Left ventricle myocardium superior (tissue), 1 donor: ENCODE measurements around the gene GRID2IP. TPM values are rescaled to one million over a fixed set of nuclear protein-coding genes. Genes with fewer than 3 reads are reported as not detected.
A peak's percentile ranks its signal among the peaks of the same experiment; 100 is the strongest.

Source experiments
- ATAC-seq: fragments of 200-7000 bp; cut with Tn5 transposase; one replicate; pipeline ENCODE4 v1.9.1; 2020; ENCODE audit warnings: mild to moderate bottlenecking, moderate library complexity
- DNase-seq: peaks from one replicate; pipeline ENCODE4 v3.0.0-alpha.2; 2020
- intact Hi-C: fragments of 100-400 bp; cut with micrococcal nuclease; formaldehyde crosslinking; loops from one replicate; pipeline ENCODE4 v1.11.0; 2022
- total RNA-seq: library from RNA; stranded (reverse); fragmentation: NEBNext Ultra II Directional; extraction: Animal tissue kit (Norgen Biotek cat#: 25700); gene quantifications from one replicate; pipeline ENCODE4 v1.2.1, GENCODE V29; 2021
- donor health status: DM: no; HTN: yes; CAD: no; lungs with severe emphysema.

Gene GRID2IP
- total RNA-seq, 1 donor from 2014 or later = not detected

GRCh38 chr7:6529643-6530042 is 21.6 kb downstream of the GRID2IP start:
- no peak for DNase-seq
- intact Hi-C loops = no loop called here
- no peak for ATAC-seq

GRCh38 chr7:6528401-6529130 is 22.7 kb downstream of the GRID2IP start:
- ATAC-seq (no peak), DNase-seq (no peak)
- intact Hi-C loops = no loop called here

GRCh38 chr7:6526997-6527378 is 24.3 kb downstream of the GRID2IP start:
- DNase-seq (no peak), ATAC-seq (no peak)
- intact Hi-C loops = no loop called here

- no peak for DNase-seq
- no peak for ATAC-seq
- intact Hi-C loops = no loop called here
Observed at GRCh38 chr7:6520163-6520981, 30.9 kb downstream of the GRID2IP start.

- intact Hi-C loops = no loop called here
Observed at GRCh38 chr7:6516387-6516983, 34.8 kb downstream of the GRID2IP start.

GRCh38 chr7:6513541-6513940 is 37.7 kb downstream of the GRID2IP start:
- intact Hi-C loops = no loop called here
- ATAC-seq (no peak), DNase-seq (no peak)

More at GRCh38 chr7:6516387-6516983, 34.8 kb downstream of the GRID2IP start:
- DNase-seq (peak; percentile 87), ATAC-seq (peak; percentile 95)

GRCh38 chr7:6512892-6513291 is 38.4 kb downstream of the GRID2IP start:
- ATAC-seq (no peak), DNase-seq (no peak)
- intact Hi-C loops = no loop called here

- no peak for DNase-seq
- intact Hi-C loops = no loop called here
- no peak for ATAC-seq
Observed at GRCh38 chr7:6510476-6511133, 40.7 kb downstream of the GRID2IP start.

GRCh38 chr7:6508950-6509349 is 42.3 kb downstream of the GRID2IP start:
- ATAC-seq = no peak
- intact Hi-C loops = no loop called here
- DNase-seq = no peak

- no peak for ATAC-seq
- no peak for DNase-seq
- intact Hi-C loops = no loop called here
Observed at GRCh38 chr7:6508539-6508938, 42.7 kb downstream of the GRID2IP start.

GRCh38 chr7:6507906-6508305 is 43.4 kb downstream of the GRID2IP start:
- intact Hi-C loops = no loop called here
- no peak for ATAC-seq
- DNase-seq = no peak

GRCh38 chr7:6505685-6506559 is 45.3 kb downstream of the GRID2IP start:
- no peak for ATAC-seq
- intact Hi-C loops = no loop called here
- no peak for DNase-seq

GRCh38 chr7:6504996-6505395 is 46.3 kb downstream of the GRID2IP start:
- intact Hi-C loops = no loop called here
- DNase-seq (no peak), ATAC-seq (no peak)

GRCh38 chr7:6502886-6503285 is 48.4 kb downstream of the GRID2IP start:
- DNase-seq (no peak), ATAC-seq (no peak)
- intact Hi-C loops = no loop called here

- DNase-seq (no peak), ATAC-seq (no peak)
- intact Hi-C loops = no loop called here
Observed at GRCh38 chr7:6501586-6502564, 49.4 kb downstream of the GRID2IP start.

GRCh38 chr7:6500691-6501090 is 50.6 kb downstream of the GRID2IP start:
- ATAC-seq = no peak
- intact Hi-C loops = no loop called here
- DNase-seq = no peak

- intact Hi-C loops = no loop called here
- no peak for DNase-seq
- no peak for ATAC-seq
Observed at GRCh38 chr7:6497994-6498393, 53.3 kb downstream of the GRID2IP start.

GRCh38 chr7:6497637-6497905 is 53.7 kb downstream of the GRID2IP start:
- DNase-seq = no peak
- ATAC-seq = no peak
- intact Hi-C loops = no loop called here
